ENCODE data around the gene VTI1A. TPM values are rescaled to one million over a fixed set of nuclear protein-coding genes. Genes with fewer than 3 reads are reported as not detected.
A peak's percentile ranks its signal among the peaks of the same experiment; 100 is the strongest.
"Not testable (repeated sequence)": the region's sequence is repeated elsewhere in the genome, so short reads cannot be mapped to it uniquely, and the experiment has no call there.

Gene VTI1A
- polyA plus RNA-seq, 1 donor = 26.2 TPM

DNA sequence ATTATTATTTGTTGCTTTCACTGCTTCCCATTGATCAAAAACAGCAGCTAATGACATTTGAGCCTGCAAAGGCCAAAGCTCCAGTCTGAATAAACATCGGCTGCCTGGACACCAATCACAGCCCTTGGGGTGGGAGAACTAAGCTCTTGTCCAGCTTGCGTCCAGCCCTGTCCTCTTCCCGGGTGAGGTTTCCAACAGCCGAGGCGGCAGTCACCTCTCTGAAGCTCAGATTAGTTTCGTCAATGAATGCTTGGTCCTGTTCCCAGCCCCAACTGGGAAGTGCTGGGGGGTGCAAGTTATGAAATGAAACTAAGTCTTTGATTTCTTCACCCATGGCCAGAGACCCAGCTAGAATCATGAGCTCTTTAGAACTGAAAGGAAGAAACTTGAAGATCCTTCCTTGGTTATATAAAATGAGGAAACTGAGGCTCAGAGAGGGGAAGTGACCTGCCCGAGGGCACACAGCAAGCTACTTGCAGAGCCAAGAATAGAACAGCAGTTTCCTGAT is 389.0 kb downstream of the VTI1A start:
- DNase-seq = no peak

DNA sequence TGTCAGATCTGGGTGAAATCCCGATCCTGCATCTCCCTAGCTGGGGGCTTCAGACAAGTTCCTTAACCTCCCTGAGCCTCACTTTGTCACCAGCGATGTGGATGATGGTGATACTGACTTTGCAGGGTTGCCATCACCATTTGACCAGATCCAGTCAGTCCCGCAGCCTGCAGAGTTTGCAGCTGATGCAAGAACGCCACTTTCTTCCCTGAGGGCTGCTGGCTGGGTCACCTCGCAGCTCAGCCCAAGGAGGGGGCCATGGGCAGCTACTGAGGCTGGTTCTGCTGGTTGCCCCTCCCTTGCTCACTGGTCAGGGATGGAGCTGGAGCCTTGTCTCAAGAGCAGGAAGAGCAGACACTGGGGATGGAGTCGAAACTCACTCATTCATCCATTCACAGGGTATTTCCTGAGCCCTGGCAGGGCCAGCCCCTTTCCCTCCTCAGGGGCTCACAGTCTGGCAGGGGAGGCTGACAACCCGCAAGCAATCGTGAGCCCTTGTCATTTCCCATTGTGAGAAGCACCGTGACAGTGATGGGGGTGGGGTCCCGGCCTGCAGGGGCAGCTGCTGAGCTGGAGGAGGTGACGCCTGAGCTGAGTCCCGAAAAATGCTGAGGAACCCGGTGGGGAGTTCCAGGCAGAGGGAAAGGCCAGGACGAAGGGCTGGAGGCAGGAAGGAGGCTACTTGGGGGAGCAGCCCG is 391.9 kb downstream of the VTI1A start:
- DNase-seq = no peak

DNA sequence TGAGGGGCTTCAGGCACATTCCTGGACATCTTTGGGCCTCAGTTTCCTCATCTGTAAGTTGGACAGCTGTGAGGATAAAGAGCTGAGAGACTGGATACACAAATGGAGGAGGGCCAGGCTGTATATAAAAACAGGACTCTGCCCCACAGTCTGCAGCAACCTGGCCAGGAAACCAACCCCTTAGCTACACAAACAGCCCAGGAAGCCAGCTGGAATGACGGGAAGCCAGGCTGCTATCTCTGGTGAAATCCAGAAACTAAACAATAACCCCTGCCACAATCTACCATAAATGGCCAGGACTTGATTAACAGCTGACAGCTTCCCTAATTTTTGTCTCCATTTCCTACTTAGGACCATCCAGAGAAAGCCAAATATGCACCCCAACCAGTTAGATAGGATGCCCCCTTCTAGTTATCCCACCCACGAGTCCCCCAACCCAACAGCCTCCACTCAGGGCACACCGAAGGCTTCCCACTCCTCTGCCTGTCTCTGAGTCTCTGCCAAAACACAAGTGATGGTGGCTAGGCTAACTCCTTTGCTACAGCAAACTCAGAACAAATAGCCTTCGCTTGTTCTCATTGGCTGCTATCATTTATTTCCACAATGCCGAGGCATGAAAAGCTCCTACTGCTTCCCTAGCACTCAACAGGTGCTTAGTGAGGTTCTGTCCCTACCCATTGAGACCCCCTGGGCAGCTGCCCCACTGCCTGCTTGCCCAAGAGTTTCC is 393.1 kb downstream of the VTI1A start:
- DNase-seq = no peak

DNA sequence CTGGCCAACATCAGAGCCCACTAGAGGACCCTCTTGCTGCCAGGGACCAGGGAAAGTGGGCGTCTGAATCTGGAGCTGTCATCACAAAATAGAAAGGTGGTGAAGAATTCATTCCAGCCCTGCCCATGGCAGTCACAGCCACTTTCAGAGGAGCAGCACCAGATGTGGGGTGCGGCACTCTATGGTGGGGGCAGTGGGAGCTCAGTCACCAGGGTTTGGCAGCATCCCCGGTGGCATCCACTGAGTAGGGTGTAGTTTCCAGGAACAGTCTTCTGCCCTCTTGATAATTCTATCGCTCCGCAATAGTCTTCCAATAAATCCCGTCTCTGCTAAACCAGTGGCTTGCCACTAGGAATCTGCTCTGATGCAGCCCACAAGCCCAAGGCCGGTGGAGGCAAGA is 394.5 kb downstream of the VTI1A start:
- DNase-seq = no peak

DNA sequence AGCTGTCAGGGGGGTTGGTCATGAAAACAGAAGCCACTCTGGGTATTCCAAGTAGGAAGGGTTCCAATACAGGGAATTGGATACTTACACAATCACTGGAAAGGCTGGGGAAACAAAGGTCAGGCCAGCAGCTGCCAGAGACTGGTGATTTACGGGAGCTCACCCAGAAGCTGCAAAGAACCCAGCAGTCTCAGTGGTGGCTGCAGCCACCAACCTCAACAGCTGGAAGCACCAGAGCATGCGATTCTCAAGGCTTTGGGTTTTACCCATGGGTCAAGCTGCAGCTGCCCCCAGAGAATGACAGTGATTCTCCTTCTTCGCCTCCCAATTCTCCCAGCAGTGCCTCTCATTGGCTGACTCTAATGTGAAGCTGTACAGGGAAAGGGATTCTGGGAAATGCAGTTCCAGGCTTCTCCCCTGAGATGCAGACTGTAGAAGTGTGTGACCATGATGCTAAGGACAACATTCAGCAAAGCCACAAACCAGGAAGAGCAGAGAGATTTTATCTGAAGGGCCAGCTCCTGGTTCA is 395.9 kb downstream of the VTI1A start:
- DNase-seq = peak; percentile 53

DNA sequence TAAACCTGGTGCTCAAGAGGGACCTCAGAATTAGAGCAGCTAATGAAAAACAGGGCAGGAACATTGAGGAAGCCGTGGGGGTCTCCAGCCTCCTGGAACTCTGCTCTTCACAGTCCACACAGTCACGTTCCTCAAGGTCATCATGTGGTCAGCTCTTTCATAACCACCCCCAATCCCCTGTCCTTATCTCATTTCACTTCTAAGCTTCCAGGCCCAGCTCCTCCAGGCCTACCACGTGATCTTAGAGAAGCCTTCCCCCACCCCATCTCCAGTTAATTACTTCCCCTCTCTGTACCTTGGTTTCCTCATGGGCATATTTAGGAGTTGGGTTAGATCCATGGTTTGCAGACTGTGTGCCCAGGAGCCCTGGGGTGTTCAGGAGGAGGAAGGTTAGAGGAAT is 396.6 kb downstream of the VTI1A start:
- no peak for DNase-seq

DNA sequence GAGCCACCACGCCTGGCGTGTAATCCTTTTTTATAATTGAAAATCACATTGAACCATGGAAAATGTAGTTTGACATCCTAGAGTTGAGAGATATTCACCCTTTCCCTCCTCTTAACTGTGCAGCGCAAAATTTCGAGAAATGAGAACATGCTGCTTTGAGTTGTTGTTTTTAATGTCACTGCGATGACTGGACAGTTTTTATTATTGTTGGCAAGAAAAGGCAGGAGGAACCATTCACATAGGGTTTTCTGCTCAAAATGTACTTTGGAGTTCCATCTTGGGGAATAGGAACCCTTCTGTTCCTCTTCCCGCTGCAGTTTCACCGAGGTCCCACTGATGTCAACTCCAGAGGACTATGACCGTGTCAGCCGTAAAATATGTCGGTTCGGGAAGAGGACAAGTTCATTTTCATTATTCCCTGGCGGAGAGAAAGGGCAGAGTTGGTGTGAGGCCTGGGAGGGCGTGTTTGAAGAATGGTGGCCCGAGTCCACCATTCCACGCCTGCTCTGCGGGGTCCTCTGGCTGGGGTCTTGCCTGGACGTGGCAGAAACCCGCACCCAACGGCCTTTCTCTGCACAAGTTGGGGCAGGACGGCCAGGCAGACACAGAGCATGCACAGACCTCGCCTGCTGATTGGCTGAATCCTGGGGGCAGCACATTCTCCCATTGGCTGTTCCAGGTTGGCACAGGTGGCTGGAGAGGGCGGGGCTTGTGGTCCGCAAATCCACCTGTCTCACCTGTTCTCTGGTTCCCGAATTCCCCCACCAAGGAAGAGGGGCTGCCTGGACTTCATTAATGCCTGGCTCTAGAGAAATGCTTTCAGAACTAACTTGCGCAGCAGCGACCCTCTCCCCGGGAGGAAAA is 397.9 kb downstream of the VTI1A start:
- no peak for DNase-seq

DNA sequence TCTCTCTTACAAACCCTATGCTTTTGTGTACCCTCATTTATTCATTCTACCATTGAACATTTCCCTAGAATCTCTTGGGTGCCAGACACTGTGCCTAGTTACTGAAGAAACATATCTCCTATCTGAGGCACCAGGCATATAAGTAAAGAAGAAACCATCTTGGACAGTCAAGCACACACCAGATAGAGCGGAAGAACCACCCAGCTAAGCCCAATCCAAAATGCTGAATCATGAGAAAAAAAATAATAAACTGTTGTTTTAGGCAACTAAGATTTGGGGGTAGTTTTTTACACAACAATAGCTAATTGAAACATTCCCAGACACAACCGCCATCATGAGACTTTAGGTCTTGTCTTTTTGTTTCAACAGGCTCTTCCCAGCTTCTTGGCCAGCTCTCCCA is 400.8 kb downstream of the VTI1A start:
- DNase-seq = no peak

DNA sequence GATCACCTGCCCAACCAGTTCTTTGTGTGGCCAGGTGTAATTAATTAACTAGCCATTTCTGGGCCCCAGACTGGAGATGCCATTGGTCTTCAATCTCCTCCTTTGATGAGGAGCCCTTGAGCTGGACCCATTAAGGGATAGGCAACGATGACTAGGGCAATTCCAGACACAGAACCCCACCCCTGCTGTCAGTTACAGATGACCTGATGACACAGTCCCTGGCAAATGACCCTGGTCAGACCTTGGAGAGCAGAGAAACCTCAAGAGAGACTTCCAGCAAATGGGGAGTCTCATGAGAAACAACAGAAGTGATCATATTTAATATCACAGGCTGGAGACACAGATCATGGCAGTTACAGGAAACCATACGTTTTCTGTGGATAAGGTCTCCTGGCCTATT is 401.2 kb downstream of the VTI1A start:
- DNase-seq = no peak

DNA sequence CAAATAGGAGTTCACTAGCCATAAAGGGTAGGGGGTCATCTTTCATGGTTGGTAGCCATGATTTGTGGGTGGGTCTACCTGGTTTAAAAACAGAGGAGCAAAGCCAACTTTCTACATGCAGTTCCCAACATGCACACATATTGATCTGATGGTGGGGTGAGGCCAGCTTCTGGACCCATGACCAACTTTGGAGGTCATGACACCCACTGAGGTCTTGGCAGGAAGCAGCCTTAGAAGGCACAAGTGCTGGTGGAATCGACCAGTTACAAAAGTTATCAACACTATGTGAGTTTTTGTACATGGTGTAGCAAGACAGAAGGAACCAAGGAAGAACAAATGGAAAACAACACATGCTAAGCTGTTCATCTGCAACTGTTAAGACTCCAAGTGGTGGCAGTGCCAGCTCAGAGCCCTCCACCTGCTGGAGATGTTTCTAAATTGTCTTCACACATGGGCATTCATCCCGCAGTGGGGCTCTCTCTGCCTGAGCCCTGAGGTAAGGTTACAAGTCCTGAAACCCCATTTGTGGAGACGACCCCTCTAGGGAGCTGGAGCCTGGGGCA is 401.9 kb downstream of the VTI1A start:
- DNase-seq = no peak

DNA sequence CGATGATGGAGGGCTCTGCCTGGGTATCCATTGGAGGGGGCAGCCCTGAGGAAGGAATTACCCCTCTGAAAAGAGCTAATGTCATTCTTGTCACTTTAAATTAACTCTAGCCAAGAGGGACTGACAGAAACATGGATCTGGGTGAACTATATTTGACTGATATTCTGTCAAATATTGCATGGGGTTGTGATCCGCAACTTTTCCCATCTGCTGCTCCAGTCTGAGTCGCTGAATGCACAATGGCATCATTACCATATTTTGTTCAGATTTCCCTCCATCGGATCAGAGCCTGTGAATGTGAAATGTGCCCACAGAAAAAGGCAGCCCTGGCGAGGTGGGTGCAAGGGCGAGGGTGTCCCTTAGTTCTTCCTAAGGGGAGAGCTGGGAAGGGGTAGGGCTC is 402.5 kb downstream of the VTI1A start:
- DNase-seq = no peak

DNA sequence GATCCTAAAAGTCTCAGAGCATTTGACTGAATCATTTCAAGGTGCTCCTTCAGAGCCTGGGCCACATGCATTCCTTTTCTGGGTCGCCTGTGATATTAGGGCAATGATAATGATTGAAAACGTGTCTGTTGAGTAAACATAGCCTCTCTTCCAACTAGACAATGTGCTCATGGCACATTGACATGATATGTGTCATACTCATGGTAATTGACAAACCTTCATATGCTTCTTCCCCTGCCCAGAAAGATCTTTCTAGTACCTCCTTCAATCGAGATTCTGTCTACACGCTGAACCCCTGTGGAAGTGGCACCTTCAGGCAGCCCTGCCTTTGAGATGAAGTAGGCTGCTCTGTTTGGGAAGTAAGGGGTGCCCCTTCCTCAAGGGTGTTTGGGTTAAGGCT is 404.2 kb downstream of the VTI1A start:
- no peak for DNase-seq

DNA sequence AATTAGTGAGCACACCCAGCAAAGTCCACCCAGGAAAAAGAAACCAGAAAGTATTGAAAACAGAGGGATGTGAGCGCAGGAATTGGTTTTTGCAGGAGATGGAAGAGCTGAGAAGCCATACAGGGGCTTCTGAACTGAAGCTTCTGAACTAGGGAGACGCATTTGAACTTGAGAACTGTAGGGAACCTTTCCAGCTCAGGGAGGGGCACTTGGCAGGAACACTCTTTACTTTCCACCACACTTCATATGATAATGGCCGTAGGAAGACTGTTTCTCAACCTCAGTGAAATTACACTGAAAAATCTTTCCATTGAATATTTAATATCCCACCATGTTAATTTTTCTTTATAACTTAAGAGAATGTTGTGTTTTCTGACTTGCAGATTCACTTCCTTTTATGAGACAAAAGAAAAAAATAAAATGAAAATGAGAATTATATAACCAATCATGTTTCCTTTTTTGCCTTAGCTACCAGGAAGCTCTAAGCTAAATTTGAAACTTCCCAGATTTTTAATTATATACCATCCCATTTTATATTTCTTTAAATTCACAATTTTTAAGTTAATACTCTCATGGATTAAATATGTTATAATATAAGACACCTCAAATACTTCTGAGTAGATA is 404.7 kb downstream of the VTI1A start:
- DNase-seq = no peak

DNA sequence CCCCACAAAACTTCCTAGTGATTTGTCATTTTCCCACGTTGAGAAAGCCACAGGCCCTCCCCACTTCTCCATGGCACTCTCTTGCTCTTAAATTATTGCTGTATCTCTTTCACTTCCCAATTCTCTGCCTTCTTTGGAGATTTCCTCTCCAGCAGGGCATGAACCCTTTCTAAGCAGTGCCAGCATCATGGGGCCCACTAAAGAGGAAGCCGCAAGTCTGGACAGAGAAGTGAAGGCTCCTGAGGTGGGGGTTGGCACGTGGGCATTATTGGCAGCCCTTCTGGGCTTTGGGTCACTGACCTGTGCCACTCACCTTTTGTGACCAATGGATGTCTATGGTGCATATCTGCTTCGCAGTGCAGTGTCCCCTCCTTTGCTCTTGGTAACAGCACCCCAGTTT is 405.3 kb downstream of the VTI1A start:
- DNase-seq = no peak

DNA sequence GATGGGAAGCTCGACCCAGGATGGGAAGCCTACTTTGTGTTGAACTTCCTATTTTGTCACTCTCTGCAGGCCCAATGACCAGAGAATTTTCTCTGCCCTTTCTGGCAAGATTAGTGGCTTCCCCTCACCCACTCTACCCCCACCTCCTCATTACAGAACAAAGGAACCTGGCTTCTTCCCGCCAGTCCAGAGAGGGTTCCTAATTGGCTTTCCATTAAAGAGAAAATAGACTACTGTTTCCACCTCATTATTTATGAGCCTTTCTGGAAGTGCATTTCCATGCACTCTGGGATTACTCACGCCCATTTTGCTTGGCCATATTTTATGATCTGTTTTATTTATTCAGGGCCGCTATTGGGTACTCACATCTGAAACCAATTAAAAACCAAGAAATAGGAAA is 408.1 kb downstream of the VTI1A start:
- DNase-seq = no peak

DNA sequence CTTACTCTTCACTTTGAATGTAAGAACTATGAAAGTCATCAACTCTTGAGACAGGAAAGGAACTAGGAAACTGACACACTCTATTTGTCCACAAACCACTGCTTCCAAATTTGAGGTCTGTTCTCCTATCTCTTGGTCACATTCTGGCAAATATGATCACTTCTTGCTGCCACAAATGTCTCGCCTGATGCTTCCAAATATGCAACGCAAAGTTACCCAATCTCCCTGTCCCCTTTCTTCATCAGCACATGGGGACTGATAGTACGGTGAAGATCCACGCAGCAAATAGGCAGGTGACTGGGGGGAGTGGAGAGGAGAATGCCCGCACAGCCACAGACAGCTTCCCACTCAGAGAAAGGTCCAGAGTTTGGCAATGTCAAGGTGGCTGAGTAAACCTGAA is 410.5 kb downstream of the VTI1A start:
- DNase-seq = no peak

DNA sequence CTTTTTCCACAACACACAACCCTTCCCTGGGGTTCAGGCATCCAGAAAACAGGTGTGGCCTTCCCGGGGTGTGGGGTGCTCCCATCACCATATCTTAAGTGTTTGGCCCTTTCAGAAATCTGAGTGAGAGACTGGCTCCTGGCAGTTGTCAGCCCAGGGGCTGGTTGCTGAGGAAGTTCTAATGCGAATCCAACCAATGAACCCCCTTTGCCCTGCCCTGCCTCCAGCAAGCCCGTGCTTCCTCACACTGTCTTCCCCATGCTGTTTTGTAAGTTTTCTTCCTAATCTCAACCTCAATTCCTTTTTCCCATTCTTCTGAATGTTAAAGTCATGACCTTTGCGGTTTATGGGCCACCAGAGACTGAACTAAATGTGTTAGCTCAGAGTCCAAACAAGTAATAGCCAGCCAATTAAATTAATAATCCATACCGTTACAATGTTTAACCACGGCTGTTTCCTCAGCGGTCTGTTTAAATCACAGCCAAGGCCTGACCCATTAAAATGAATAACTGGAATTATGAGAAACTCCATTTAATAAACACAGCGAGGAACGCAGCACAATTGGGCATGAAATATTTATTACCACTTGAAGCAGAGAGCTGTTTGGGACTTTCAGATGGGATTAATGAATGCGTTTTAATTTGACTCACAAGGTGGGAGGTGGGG is 412.1 kb downstream of the VTI1A start:
- DNase-seq = no peak

DNA sequence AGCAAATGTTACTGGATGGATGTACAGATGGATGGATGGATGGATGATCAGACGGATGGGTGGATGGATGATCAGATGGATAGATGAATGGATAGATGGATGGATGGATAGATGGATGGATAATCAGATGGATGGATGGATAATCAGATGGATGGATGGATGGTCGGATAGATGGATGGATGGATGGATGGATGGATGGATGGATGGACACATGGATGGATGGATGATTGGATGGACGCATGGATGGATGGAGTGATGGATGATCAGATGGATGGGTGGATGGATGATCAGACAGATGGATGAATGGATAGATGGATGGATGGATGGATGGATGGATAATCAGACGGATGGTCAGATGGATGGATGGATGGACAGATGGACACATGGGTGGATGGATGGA is 412.8 kb downstream of the VTI1A start:
- no peak for DNase-seq

DNA sequence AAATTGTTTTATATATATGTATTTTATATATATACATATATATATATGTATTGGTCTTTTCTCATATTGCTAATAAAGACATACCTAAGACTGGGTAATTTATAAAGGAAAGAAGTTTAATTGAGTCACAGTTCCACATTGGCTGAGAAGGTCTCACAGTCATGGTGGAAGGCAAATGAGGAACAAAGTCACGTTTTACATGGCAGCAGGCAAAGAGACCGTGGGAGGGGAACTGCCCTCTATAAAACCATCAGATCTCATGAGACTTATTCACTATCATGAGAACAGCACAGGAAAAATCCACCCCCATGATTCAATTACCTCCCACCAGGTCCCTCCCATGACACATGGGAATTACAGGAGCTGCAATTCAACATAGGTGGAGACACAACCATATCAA is 416.4 kb downstream of the VTI1A start:
- DNase-seq = not testable (repeated sequence)
